Activated gamma-delta T cell treated with anti-CD3 and anti-CD28 coated beads, Interleukin-2, amount 50 U/mL, for 16 hours (primary cell): ENCODE results near the gene RRAGD.
"Not testable (repeated sequence)": the region's sequence is repeated elsewhere in the genome, so short reads cannot be mapped to it uniquely, and the experiment has no call there.

Source experiments
- DNase-seq: peaks from one replicate; pipeline ENCODE4 v3.0.0-alpha.2; 2020; ENCODE audit warnings: low read depth

The RRAGD gene

DNA sequence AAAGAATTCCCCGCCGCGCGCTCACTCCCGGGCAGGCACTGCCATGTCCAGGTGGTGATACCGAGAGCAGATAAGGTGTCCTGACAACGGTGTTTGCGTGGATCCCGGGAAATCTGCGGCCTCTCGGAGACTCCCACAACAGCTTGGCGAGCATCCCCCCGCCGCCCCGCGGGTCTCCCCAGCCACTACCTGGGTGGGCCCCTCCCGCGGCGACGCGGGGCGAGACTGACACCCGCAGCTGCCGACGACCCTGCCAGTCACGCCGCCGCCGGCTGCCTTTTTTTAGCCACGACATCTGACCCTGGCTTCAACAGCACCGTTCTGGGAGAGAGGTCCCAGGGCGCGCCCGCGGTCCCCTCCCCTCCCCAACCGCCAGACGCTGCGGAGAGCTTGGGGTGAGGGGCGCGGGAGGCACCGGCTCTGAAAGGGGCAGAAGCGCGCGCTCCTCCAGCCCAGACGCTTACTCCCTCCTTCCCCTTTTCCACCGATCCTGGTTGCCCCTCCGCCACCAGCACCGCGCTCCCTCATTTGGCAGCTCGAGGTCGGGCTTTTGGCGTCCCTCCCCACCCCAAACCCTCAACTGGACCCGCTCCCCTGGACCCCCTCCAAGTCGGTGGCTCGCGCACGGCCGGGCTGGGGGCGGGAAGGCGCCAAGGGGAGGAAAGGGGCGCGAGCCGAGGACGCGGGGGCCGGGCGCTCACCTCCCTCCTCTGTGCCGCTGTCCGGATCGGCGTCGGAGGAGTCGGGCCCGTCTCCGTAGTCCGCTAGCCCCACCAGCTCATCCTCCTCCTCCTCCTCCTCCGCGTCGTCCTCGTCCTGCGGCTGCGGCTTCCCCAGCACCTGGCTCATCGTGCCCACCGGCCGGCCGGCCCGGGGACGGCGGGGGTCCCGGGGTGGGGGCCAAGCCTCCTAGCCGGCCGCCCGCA, 665 bp downstream of the RRAGD start:
- DNase-seq: peak; percentile 3

DNA sequence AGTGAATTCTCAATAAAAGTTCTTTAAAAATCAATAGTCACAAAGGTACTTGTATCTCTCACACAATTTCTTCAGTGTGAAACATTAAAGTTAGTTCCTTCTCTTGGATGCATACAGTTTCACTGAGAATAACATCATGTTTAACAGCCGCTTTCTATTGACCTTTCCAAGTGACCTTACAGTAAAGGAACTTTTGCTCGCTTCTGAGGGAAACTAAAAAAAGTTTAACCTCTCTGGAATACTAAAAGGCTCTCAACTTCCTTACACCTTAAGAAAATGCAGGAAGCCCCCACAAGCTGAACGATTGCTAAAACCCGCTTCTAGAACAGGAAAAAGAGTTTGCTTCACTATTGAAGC, 1.3 kb downstream of the RRAGD start:
- no peak for DNase-seq

DNA sequence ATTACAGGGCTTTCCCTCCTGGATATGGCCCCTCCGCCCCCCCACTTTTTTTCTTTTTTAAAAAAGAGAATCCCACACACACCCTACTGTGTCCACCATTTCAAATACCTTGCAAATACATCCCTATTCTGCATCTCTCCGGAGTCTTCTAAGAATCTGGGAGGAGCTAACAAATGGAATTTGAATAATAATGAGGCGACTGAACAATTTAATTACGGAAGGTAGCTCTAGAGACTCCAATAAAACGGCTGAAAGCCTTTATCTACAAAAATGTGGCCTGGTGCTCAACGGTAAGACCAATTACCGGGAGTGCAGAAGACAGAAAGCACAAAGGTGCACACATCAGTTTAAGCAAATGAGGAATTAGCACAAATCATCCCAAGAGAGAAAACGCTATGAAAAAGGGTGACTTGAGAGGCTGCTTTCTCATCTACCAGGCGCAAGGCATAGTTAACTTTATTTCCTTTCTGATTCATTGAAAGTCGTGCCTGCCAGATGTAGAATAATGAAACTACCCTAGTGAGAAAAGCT, 1.8 kb downstream of the RRAGD start:
- no peak for DNase-seq

DNA sequence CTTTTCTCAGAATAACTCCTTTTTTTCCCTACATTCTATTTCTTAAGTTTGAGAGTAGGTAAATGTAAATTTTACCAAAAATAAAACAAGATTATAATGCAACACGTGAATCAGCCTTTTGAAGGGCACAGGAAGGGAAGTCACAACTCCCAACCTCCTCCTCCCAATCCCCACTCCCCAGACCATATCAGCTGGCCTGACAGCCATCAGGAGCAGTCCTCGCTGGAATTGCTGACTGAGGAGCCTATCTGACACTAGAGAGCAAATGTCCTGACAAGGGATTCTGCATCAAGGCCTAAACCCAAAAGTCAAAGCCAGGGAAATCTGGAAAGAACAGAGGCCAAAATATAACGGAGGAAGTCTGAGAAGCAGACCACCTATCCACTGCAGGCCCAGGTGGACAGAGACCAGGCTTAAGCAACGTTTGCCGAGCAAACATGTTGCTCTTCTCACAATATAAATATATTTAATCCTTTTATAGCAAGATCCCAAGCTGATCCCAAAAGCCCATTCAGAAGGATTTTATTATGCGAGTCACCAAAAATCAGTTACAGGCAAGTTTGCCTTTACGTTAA, 2.5 kb downstream of the RRAGD start:
- no peak for DNase-seq

DNA sequence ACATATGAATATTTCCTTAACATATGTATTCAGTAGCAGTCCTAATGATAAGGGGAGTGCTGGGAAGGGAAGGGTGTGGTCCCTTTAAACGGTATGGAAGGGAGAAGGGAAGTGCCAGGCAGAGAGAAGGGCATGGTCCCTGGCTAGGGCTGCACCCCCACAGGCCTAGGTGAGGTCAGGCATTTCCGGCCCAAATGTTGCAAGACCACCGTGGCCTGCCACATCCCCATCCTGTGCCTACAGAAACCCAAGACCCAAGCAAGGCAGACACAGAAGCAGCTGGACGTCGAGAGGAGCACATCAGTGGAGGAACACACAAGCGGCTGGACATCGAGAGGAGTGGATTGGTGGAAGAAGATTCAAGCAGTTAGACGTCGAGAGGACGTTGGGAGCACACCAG, 5.9 kb downstream of the RRAGD start:
- no peak for DNase-seq

DNA sequence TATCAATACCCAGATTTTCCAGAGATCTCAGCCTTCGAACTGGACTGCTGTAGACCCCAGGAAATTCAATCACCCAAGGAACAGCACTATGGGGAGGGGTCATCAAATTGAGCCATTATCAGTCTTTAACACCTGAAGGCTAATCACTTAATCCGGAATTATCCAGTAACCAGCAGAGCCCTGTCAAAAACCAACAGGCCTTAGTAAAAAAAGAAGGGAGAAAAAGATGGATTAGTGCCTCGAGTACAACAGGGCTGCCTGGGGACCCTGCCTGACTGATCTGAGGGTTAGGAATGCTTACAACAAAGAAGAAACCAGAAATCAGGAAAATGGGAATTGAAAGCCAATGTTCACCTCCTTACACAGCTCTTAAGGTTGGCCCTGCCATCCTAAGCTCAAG, 7.6 kb downstream of the RRAGD start:
- DNase-seq: no peak

DNA sequence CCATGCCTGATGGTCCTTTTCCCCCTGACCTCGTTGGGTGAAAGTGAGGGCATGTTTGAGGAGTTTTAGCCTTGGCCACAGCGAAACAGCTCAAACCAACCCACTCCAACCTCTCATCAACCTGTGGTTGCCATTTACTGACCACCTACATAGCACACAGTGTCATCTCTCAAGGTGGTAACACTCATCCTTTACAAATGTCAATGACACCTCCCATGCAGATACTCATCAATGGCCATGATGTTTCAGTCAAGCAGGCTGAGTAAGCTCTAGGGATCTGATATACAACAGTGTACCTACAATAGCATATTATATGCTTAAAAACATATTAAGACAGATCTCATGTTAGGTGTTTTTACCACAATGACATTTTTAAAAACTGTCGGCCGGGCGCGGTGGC, 9.3 kb downstream of the RRAGD start:
- DNase-seq: no peak

DNA sequence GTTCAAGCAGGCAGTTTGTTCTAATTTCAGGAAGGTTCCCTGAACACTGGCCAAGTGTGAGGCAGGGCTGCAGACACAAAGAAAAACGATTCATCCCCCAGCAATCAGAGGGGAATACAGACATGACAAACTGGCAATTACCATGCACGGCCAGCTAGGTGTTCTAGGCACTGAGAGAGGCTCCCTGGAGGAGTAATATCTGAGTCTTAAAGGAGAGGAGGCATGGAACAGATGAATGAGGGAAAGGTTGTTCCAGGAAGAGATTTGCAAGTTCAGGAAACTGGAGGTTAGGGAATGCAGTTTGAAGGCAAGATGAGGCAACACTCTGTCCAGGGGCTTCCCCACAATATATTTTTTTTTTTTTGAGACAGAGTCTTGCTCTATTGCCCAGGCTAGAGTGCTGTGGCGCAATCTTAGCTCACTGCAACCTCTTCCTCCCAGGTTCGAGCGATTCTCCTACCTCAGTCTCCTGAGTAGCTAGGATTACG, 11.1 kb downstream of the RRAGD start:
- DNase-seq: no peak

DNA sequence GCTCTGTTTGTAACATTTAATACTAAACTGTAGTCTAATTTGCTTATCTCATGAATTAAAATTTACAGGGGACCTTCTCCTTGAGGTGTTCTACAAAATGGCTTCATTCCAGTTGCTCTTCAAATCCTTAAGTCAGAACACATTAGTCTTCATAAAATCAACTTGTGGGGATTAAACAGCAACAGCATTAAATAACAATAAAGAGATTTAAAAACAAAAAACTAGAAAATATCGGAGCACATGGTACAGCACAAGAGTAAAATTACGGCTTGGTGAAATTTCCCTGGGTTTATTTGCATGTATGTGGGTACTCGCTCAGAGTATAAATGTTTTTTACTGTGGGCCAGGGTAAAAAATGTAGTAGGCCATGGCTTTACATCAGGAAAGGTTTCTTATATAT, 12.0 kb downstream of the RRAGD start:
- DNase-seq: no peak

DNA sequence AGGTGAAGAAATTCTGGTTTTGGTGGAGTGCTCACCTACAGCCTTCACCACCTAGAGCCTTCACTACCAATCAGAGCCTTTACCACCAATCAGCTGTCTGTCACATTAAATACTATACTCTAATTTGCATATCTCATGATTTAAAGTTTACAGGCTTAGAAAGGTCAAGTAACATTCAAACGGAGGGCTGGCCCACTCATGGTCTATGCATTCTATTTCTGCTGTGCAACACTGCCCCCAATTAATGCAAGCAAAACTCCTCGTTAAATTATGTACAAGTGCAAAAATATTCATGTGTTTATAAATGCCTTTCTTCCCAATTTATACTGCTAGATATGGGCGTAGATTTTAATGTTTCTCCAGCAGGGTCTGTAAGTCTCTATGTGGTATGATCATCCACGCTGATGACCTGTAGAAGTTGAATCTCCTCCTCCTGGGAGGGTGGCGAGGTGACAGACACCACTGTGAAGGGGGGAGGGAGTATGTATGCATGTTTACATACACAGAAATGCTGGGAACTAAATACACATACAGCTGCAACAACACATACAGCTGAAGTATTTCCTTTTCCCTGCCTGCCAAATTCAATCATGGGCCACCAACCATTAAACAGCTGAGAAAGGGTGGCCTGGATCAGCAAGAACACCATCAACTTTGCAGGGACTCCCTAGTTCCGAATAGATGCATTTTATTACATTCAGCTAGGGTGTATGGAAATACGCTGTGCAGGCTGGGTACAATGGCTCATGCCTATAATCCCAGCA, 13.1 kb downstream of the RRAGD start:
- DNase-seq: no peak

DNA sequence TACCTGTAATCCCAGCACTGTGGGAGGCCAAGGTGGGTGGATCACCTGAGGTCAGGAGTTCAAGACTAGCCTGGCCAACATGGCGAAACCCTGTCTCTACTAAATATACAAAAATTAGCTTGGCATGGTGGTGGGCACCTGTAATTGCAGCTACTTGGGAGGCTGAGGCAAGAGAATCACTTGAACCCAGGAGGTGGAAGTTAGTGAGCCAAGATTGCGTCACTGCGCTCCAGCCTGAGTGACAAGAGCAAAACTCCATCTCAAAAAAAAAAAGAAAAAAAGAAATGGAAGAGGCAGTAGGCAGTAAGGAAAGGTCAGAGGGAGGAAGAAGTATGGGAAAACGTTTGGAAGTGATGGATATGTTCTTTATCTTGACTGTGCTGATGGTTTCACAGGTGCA, 14.2 kb downstream of the RRAGD start:
- not testable (repeated sequence) for DNase-seq

DNA sequence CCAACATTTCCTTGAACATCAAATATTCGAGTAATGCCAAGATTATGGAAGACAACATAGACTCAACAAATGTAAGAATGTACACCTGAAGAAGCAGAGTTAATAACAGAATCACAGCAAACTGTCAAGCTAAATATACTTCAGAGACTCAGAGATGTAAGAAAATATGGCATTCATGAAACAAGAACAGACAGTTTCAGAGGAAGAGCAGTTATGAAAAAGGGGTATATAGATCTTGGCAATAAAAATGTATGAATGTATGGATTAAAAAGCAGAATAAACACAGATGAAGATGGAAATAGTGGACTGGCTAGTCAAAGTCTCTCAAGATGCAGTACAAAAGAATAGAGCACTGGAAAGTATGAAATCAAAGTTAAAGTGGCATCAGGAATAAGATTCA, 18.4 kb downstream of the RRAGD start:
- DNase-seq: no peak

DNA sequence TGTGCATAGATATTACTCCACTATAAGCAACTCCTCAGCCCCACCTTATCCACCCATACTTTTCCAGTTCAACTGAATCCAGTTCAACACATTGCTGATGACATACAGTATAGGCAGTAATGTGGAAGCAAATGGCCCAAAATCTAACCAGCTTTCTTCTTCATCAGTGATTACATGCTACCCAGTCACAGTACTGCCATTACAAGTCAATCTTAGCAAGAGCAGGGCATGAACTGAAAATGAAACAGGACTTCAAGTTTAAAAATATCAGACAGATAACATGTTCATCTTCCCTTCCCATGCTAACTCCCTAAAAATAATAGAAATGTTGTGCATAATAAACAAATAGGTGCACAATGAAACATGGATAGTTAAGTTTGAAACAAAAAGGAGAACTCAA, 19.2 kb downstream of the RRAGD start:
- DNase-seq: no peak

DNA sequence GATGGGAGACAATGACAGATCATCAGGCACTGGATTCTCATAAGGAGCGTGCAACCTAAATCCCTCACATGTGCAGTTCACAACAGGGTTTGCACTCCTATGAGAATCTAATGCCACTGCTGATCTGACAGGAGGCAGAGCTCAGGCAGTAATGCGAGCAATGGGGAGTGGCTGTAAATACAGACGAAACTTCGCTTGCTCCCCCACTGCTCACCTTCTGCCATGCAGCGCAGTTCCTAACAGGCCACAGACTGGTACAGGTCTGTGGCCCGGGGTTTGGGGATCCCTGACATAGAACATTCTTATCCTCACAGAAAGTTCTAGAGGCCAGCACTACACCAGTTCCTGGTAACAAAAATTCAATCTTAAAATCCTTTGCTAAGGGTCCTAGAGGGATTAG, 23.2 kb downstream of the RRAGD start:
- DNase-seq: no peak

DNA sequence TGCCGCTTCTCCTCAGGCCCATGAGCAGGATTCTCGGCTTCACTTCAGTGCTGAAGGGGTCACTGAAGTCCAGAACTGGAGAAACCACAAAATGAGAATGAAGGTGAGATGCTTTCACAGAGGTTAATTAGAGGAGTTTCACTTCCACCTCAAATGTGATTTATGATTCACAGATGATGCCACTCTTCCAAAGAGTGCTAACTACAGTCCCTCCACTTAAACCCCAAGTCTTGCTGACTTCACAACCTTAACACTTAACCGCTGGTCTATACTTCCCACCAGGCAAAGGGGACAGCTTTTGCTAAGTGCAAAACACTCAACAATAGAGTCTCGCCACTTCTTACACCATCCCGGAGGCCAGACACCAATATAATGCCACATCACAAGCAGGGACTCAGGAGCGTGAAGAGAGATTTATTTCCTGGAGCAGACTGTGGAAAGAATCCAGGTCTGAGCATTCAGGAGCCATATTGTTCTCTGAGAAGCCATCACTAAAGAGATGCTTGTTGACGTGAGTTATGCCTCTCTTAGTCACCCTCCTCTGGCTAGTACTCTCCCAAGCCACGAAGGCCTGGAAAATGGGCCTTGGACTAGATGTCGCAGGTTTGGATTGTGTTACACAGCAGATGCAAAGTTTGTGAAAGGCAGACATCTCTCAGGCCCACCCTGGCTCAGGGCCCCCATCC, 24.4 kb downstream of the RRAGD start:
- DNase-seq: no peak

DNA sequence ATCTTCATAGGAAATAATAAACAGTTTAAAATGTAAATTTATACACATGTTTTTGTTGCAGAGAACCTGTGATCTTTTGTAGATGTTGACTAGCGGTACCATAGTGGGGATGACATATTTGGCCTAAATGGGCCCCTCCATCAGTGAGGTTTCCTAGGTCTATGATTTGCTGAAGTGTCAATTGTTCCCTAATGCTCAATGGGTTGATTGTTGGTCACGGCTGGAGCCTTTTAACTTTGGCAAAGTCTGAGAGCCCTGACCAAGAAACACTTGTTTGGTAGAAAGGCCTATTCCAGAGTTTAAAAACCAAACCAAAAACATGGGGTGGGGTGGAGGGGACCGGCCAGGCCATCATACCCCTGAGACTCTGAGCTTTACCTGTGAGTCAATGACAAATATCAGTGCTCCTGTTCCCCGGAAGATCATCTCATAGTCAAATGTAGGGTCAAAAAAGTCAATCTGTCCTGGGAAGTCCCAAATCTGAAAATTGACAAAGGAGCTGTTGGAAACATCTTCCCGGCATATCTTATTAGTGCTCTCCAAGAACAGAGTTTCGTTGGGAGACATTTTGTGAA, 25.1 kb downstream of the RRAGD start:
- no peak for DNase-seq

DNA sequence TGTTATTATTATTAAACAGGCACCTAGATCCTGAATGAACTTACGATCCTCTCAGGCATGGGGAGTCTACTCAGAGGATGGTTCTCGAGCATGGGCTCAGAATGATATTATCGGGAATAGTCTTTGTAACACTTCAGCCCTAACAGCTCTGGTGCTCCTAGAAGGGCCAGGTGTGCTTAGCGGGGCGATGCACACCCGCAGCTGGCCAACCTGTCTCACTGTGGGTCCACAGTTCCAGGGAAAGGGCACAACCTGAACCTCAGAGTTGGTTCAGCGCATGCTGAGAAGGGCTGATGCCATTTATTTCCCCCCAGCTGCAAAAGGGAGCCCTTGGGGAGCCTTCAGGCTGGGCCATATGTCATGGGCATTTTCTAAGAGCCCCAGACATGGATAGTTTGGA, 26.2 kb downstream of the RRAGD start:
- no peak for DNase-seq

DNA sequence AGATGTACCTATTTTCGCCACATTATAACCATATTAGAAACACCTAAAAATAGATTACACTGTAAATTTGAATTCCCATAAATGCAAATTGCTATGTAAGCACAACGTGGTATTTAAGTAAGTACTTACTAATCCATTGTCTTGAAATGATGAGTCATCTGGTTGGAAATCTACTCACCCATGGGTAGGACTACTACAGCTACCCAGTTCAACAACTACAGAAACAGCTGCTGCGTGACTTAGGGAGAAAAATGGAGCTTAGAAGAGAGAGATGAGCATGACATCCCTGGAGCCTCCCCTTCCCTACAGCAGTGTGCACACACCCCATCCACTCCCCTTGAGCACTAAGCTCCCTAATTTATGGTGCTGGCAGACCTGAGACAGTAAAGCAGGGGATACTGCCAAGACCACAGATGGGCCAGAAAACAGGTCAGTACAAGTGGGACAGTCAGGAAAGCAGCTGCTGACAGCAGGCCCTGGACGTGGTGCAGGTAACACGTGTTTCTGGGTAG, 26.9 kb downstream of the RRAGD start:
- no peak for DNase-seq

DNA sequence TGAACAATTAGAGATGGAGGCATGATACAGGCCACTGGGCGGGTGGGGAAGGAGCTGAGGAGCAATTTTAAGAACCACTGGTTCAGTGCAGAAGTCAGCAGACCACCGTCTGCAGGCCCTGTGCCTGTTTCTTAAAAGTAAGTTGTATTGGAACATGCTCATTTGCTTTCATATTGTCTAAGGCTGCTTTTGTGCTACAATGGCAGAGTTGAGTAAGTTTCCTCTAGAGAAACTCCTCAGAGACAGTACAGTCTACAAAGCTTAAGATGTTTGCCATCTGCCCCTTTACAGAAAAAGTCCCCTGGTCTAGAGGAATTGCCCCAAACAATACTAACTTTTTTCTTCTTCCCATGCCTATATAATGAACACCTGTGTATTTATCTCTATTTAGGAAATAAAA, 31.0 kb downstream of the RRAGD start:
- no peak for DNase-seq

DNA sequence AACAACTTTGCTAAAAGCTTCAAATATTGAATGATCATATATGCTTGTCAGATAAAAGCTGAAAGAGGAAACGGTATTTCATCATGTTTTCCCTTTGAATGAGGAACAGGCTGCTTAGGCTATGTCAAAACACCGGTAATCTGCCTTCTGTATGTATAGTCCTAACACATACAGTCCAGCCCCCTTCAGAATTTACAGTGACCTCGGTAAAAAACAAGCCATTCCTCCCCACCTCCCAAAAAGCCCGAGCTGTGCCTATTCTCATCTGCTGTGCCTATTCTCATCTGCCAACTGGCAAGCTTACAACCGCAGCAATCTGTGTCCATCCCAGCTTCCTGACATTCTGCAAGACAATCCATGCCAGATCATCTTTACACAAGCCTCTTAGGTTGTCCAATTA, 32.8 kb downstream of the RRAGD start:
- DNase-seq: no peak

DNA sequence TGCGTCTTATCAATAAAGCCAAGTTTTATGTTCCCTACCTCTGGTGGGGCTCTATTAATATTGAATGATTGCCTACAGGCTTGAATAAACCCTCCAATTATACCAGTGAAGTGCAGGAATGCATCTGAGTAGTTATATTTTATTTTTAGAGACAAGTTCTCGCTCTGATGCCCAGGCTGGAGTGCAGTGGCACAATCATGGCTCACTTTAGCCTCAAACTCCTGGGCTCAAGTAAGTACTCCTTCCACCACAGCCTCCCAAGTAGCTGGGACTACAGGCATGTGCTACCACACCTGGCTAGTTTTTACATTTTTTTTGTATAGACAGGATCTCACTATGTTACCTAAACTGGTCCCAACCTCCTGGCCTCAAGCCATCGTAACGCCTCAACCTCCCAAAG, 33.4 kb downstream of the RRAGD start:
- no peak for DNase-seq
